ENCODE results near the gene GRM8.

The GRM8 gene

GRCh38 chr7:127258111-127258510 is 5.4 kb upstream of the GRM8 start:
- Histone ChIP-seq H3K4me3 (no peak overlapping the region), H3K27ac (no peak overlapping the region)
- no peak for DNase-seq (ENCODE audit: low spot score)
- TF ChIP-seq, protein P1, sequence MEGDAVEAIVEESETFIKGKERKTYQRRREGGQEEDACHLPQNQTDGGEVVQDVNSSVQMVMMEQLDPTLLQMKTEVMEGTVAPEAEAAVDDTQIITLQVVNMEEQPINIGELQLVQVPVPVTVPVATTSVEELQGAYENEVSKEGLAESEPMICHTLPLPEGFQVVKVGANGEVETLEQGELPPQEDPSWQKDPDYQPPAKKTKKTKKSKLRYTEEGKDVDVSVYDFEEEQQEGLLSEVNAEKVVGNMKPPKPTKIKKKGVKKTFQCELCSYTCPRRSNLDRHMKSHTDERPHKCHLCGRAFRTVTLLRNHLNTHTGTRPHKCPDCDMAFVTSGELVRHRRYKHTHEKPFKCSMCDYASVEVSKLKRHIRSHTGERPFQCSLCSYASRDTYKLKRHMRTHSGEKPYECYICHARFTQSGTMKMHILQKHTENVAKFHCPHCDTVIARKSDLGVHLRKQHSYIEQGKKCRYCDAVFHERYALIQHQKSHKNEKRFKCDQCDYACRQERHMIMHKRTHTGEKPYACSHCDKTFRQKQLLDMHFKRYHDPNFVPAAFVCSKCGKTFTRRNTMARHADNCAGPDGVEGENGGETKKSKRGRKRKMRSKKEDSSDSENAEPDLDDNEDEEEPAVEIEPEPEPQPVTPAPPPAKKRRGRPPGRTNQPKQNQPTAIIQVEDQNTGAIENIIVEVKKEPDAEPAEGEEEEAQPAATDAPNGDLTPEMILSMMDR (IDR thresholded peaks at IDR 0.05): no peak

- no peak overlapping the region for H3K4me3 ChIP-seq
- TF ChIP-seq, protein P1 (IDR thresholded peaks at IDR 0.05): no peak
- no peak for DNase-seq (ENCODE audit: low spot score)
- no peak overlapping the region for H3K27ac ChIP-seq
Observed at GRCh38 chr7:127257086-127257485, 4.3 kb upstream of the GRM8 start.

DNA sequence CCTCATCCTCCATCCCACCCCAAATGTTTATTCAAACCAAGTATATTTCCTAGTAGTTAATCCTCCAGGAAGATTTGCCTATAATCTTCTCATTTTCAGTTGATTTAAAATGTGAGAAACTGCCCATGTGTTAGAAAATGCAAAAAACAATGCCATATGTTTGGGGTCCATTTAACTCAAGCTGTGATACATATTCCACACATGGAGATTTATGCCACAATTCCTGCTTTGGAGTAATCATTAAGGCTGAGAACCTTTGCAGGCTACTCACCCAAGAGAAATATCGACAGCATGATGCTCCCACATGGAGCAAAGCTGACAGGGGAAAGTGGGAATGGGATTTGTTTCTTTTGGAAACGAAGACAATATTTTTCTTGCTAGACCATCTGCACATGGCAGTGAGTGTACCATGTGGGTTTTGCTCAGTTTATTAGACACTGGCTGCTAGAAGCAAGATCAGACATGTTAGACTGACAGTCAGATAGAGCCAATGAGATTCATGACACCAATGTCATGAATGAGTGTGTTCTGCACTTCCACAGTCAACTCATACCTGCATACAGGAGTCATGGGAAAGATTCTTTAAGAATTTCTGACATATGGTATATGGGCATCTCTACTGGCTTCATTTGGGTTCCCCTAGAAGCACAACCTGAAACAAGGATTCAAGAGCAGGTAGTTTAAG is 3.4 kb upstream of the GRM8 start:
- TF ChIP-seq, protein P1 (IDR thresholded peaks at IDR 0.05): no peak
- no peak overlapping the region for H3K27ac ChIP-seq

DNA sequence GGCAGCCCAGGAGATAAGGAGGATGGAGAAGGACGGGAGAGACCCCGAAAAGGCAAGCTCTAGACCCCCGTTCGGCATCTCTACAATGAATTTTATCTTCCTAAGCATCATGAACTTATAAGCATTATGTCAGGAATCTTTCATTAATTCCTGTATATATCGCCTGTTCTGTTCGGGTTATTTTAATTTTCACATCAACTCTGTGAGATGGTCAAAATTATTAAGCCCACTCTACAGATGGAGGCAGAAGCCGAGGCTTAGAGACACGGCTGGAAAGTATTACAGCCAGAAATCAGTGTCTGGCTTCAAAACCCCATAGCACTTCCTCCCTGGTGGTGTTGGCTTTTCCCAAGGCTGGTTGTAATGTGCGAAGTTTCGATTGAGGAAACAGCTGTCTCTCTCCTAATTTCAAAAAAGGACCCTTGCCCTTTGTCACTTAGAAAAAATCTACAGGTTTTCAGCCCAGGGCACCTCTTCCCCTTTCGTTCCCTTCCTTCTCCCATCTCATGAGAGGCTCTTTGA is 1.5 kb upstream of the GRM8 start:
- peak overlapping the region; percentile 84 for H3K4me3 ChIP-seq
- DNase-seq (ENCODE audit: low spot score): no peak
- TF ChIP-seq, protein P1 (IDR thresholded peaks at IDR 0.05): no peak
- no peak overlapping the region for H3K27ac ChIP-seq

More for the DNA sequence above, 3.4 kb upstream of the GRM8 start:
- no peak overlapping the region for H3K4me3 ChIP-seq
- no peak for DNase-seq (ENCODE audit: low spot score)

DNA sequence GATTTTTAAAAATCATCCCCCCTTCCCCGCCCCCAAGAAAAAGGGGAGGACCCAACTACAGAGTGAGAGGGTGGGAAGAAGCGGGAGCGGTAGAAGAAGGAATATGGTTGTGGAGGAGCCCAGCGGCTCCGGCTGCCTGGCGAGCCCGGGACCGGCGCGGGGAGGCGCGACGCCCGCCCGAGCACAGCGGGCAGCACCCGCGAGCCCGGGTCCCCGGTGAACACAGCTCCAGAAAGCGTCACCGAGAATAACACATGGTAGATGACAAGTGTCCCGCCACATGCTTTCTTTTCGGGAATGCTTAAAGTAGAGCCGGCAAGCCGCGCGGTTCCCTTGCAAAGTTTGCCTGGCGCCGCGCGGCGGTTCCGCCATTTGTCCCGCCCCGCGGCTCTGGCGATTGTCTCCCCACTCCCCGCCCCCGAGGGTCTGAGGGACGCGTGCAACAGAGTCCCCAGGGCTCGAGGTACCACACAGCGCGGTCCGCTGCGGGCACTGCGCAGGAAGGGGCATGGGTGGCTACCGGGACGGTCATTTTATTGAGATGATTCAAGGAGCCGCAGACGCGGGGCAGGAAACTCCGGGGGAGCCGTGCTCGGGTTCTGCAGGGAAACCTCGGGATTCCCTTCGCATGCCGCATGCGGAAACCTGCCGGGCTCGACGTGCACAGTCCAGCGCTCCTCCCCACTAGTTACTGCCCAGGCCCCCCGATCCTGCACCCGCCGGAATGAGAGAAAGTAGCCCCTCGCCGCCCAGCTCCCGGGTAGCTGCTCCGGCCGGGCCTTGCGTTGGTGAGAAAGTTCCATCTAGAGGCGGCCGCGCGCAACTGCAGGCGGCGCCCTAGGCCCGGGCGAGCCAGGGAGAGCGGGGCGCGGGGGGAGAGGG is 781 bp upstream of the GRM8 start:
- TF ChIP-seq, protein P1 (IDR thresholded peaks at IDR 0.05): peak; percentile 89
- DNase-seq (ENCODE audit: low spot score): no peak
- H3K27ac ChIP-seq: peak overlapping the region in 1 of 2 donors; percentile 8
- H3K4me3 ChIP-seq: peak overlapping the region; percentile 84

DNA sequence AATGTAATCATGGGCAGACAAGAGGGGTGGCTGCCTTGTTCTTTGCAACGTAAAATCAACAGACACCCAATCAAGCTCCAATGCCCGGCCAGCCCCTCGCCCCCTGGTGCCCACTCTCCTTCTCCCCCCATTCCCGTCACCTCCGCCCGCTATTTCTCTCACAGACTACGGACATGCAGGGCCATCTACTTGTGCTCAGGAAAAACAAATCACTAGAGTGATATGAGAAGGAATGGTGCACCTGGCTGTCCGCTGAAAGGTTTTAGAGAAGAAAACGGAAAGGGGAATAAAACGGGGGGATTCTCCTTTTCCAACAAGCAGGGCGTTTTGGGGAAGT is 396 bp downstream of the GRM8 start:
- no peak overlapping the region for H3K27ac ChIP-seq
- peak overlapping the region; percentile 84 for H3K4me3 ChIP-seq
- no peak for DNase-seq (ENCODE audit: low spot score)
- TF ChIP-seq, protein P1 (IDR thresholded peaks at IDR 0.05): no peak

Data from coronary artery (tissue), 2 donors.